Prostate gland (tissue), 2 donors: ENCODE results near the gene KLK1. TPM values are rescaled to one million over a fixed set of nuclear protein-coding genes. Genes with fewer than 3 reads are reported as not detected.

Source experiments
- DNase-seq: peaks from one replicate; pipeline ENCODE4 v3.0.0-alpha.2; 2019; ENCODE audit warnings: low spot score
- H3K27ac ChIP-seq, 2 donors: fragments of 200-600 bp; sonication (generic); 2 replicates each; pipeline ENCODE4 v1.5.1; 2017 to 2019
- H3K27me3 ChIP-seq: fragments of 200-600 bp; sonication (generic); replicated peaks from 2 replicates; pipeline ENCODE4 v1.5.1; 2019; ENCODE audit not compliant: insufficient read depth
- H3K36me3 ChIP-seq, 2 donors: fragments of 200-600 bp; sonication (generic); 1 replicate in 1 of 2; 2 replicates in 1 of 2; pipeline versions ENCODE4 v1.5.1 to v1.8.1; 2017 to 2019
- H3K4me1 ChIP-seq: fragments of 200-600 bp; sonication (generic); replicated peaks from 2 replicates; pipeline ENCODE4 v1.5.1; 2019
- H3K4me3 ChIP-seq, 2 donors: fragments of 200-600 bp; sonication (generic); 2 replicates each; pipeline ENCODE4 v1.5.1; 2017 to 2019
- H3K9me3 ChIP-seq: fragments of 200-600 bp; sonication (generic); 2 replicates; pipeline ENCODE4 v1.5.1; 2017
- CTCF ChIP-seq, 4 experiments: fragments of 200-600 bp in 2 of 4; fragments of 450-650 bp in 2 of 4; sonication (generic) in 2 of 4; IDR thresholded peaks; 1 replicate in 3 of 4; 2 replicates in 1 of 4; pipeline ENCODE4 v1.5.1; 2016 to 2019; ENCODE audit warnings: antibody characterized with exemption in 4 of 4, mild to moderate bottlenecking in 2 of 4, moderate library complexity in 2 of 4
- POLR2A ChIP-seq: fragments of 450-650 bp; IDR thresholded peaks from one replicate; pipeline ENCODE4 v1.6.1; 2016; ENCODE audit warnings: antibody characterized with exemption, mild to moderate bottlenecking
- POLR2AphosphoS5 ChIP-seq: sonication (generic); formaldehyde crosslinking; IDR thresholded peaks from one replicate; pipeline ENCODE4 v1.6.1; 2017; ENCODE audit warnings: antibody characterized with exemption
- WGBS: methylation state at CpG from one replicate; pipeline ENCODE4 v1.1.5; 2018; 5-methylcytosine and 5-hydroxymethylcytosine counted together
- intact Hi-C: fragments of 100-400 bp; cut with DNase I; formaldehyde crosslinking; loops from one replicate; pipeline ENCODE4 v1.14.2; 2022
- total RNA-seq, 2 donors: library from RNA; depleted of rRNA; stranded (reverse); fragments of >200 nt; gene quantifications; one replicate each; pipeline ENCODE4 v1.1.0, GENCODE V29; 2016

The KLK1 gene
- total RNA-seq, 2 donors from 2014 or later = 8.3 to 45.2 TPM

DNA sequence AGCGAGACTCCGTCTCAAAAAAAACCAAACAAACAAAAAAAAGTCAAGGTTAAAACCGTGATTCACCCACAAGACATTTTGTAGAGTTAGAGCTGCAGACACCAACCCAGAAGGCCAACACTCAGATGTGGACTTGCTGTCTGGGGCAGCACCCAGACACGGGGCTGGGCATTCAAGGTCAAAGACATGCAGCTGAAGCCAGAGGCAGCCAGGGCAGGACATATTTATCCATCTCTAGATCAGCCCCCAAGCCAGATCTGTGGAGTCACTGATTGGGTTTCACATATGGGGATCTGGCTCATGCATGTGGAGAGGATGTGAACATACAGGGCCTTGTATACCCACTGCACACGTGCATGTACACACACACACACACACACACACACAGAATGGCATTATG, 6.2 kb upstream of the KLK1 start:
- no peak overlapping the region for H3K27ac ChIP-seq
- no peak overlapping the region for H3K4me3 ChIP-seq
- H3K4me1 ChIP-seq = no peaks in the 10 kb centered on the region
- intact Hi-C loops = no loop called here
- H3K9me3 ChIP-seq = no peaks in the 10 kb centered on the region
- 81% methylated on average over 5 of the region's 5 CpGs for WGBS
- DNase-seq = no peak
- no peaks in the 10 kb centered on the region for H3K27me3 ChIP-seq
- no peaks in the 10 kb centered on the region for H3K36me3 ChIP-seq
- TF ChIP-seq POLR2AphosphoS5 = no peak
- TF ChIP-seq POLR2A = no peak
- no peak for TF ChIP-seq CTCF (IDR thresholded peaks at IDR 0.05)

GRCh38 chr19:50827476-50827875, 3.9 kb upstream of the KLK1 start:
- Histone ChIP-seq H3K36me3 (no peaks in the 10 kb centered on the region), H3K9me3 (no peaks in the 10 kb centered on the region), H3K27me3 (no peaks in the 10 kb centered on the region), H3K4me1 (no peaks in the 10 kb centered on the region), H3K4me3 (no peak overlapping the region), H3K27ac (no peak overlapping the region)
- DNase-seq = no peak
- intact Hi-C loops = no loop called here
- 83% methylated on average over 14 of the region's 14 CpGs for WGBS
- TF ChIP-seq CTCF (IDR thresholded peaks at IDR 0.05) = no peak
- no peak for TF ChIP-seq POLR2AphosphoS5
- no peak for TF ChIP-seq POLR2A

- intact Hi-C loops = no loop called here
- no peaks in the 10 kb centered on the region for H3K9me3 ChIP-seq
- WGBS = 79% methylated on average over 43 of the region's 43 CpGs
- TF ChIP-seq POLR2AphosphoS5 (no peak), POLR2A (no peak)
- no peak for DNase-seq
- no peak overlapping the region for H3K27ac ChIP-seq
- H3K36me3 ChIP-seq = no peaks in the 10 kb centered on the region
- no peaks in the 10 kb centered on the region for H3K27me3 ChIP-seq
- no peak overlapping the region for H3K4me3 ChIP-seq
- no peaks in the 10 kb centered on the region for H3K4me1 ChIP-seq
Observed at GRCh38 chr19:50826492-50827240, 3.1 kb upstream of the KLK1 start.

DNA sequence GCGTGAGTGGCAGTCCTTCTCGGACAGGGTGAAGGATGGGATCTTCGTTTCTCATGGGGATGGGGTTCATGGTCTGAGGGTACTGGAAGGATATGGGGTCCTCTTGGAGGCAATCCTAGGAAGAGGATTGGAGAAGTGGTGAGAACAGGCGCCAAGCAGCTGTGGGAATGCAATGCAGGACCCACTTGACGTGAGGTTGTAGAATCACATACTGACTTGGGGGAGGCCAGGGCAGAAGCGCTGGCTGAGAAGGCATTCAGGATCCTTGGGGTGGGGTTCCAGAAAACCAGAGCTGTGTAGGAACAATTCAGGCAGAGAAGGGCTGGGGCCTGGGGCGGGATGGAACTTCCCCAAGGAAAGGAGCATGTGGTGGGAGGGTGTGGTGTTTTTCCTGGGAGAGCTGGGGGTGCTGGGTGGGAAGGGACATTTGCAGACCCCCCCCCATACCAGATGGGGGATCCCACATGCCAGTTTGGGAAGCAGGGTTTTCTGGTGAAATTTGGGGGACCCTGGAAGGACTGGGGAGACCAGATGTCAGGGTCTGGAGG, 852 bp downstream of the KLK1 start:
- no peaks in the 10 kb centered on the region for H3K36me3 ChIP-seq
- no peak for DNase-seq
- no peak overlapping the region for H3K27ac ChIP-seq
- TF ChIP-seq CTCF (IDR thresholded peaks at IDR 0.05) = no peak
- TF ChIP-seq POLR2A = no peak
- no peak for TF ChIP-seq POLR2AphosphoS5
- no peak overlapping the region for H3K4me3 ChIP-seq
- H3K27me3 ChIP-seq = no peaks in the 10 kb centered on the region
- H3K9me3 ChIP-seq = no peaks in the 10 kb centered on the region
- intact Hi-C loops = no loop called here
- no peaks in the 10 kb centered on the region for H3K4me1 ChIP-seq
- 79% methylated on average over 7 of the region's 7 CpGs for WGBS

DNA sequence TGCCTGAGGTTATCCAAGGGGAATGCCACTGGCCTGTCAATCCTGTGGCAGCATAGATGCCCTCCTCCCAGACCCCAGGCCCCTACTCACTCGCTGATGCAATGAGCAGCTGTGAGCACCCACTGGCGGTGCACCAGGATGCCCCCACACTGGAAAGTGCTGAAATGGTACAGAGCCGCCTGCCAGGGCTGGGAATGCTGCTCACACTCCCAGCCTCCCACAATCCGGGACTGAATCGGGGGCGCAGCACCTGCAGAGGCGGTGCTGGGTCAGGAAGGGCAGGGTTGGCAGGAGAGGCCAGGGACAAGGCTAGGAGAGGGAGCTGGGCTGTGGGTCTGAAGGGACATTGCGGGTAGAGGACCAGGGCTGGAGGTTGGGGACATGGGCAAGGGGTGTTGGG, 2.0 kb downstream of the KLK1 start:
- TF ChIP-seq CTCF (IDR thresholded peaks at IDR 0.05) = no peak
- TF ChIP-seq POLR2A = no peak
- TF ChIP-seq POLR2AphosphoS5 = no peak
- DNase-seq = no peak
- H3K36me3 ChIP-seq = no peaks in the 10 kb centered on the region
- no peak overlapping the region for H3K4me3 ChIP-seq
- H3K9me3 ChIP-seq = no peaks in the 10 kb centered on the region
- intact Hi-C loops = no loop called here
- no peaks in the 10 kb centered on the region for H3K27me3 ChIP-seq
- no peak overlapping the region for H3K27ac ChIP-seq
- no peaks in the 10 kb centered on the region for H3K4me1 ChIP-seq
- WGBS = 60% methylated on average over 8 of the region's 8 CpGs
